Fibroblast of mammary gland (primary cell): Measurements from ENCODE around the gene CRABP1.

Experiments used
- DNase-seq: peaks from one replicate; pipeline ENCODE4 v3.0.0-alpha.2; 2010; ENCODE audit warnings: low read depth
- H3K4me3 ChIP-seq: 2 replicates; pipeline ENCODE4 v1.5.1; 2011; ENCODE audit warnings: low read depth, mild to moderate bottlenecking, low read length, moderate library complexity; ENCODE audit not compliant: control insufficient read depth
- CTCF ChIP-seq: conservative IDR thresholded peaks from 2 replicates; pipeline ENCODE4 v1.5.1; 2011; ENCODE audit warnings: low read depth, low read length, inconsistent platforms; ENCODE audit not compliant: control insufficient read depth, insufficient read depth

The CRABP1 gene

GRCh38 chr15:78301828-78302227 is 38.3 kb upstream of the CRABP1 start:
- no peak for DNase-seq
- TF ChIP-seq CTCF = no peak
- no peak overlapping the region for H3K4me3 ChIP-seq

- TF ChIP-seq CTCF = no peak
- no peak overlapping the region for H3K4me3 ChIP-seq
- DNase-seq = peak; percentile 91
Measured at GRCh38 chr15:78302579-78303312, 37.4 kb upstream of the CRABP1 start.

GRCh38 chr15:78304216-78305066 is 35.7 kb upstream of the CRABP1 start:
- no peak for DNase-seq
- TF ChIP-seq CTCF = no peak
- no peak overlapping the region for H3K4me3 ChIP-seq

GRCh38 chr15:78306176-78306774 is 33.9 kb upstream of the CRABP1 start:
- TF ChIP-seq CTCF = no peak
- peak; percentile 71 for DNase-seq
- H3K4me3 ChIP-seq = no peak overlapping the region

GRCh38 chr15:78307976-78308375 is 32.2 kb upstream of the CRABP1 start:
- no peak overlapping the region for H3K4me3 ChIP-seq
- TF ChIP-seq CTCF = no peak
- DNase-seq = no peak

GRCh38 chr15:78308422-78309032 is 31.6 kb upstream of the CRABP1 start:
- peak; percentile 92 for TF ChIP-seq CTCF
- DNase-seq = peak; percentile 57
- no peak overlapping the region for H3K4me3 ChIP-seq
